Loucy (cell line): Measurements from ENCODE around the gene MFN2.

ENCODE experiments used
- EZH2phosphoT487 ChIP-seq: fragments of 200-600 bp; IDR thresholded peaks from 2 replicates; pipeline ENCODE4 v1.6.1; 2018; ENCODE audit warnings: antibody characterized with exemption, mild to moderate bottlenecking, moderate library complexity, borderline replicate concordance
- TF ChIP-seq, protein P1 (sequence below): fragments of 200-600 bp; sonication (generic); conservative IDR thresholded peaks from 2 replicates; pipeline ENCODE4 v1.5.1; 2014; ENCODE audit warnings: mild to moderate bottlenecking, antibody characterized with exemption, low read length

DNA sequence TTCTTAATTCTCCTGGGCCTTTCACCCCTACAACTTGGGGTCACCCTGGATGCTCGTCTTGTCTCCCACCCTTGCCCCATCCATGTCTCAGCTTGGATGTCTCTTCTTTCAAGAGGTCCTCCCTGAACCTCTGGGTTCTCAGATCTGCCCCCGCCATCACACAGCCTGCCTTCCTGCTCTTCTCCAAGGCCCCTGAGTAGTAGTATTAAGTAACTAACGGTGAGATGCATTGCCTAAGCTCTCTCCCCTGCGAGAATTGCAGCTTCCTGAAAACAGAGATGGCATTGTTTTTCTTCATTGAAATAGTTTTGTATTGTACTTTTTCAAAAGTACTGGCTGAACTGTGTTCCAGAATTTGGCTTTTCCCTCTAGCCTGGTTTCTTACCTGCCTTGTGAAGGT lies 55.1 kb downstream of the MFN2 start:
- TF ChIP-seq, protein P1, sequence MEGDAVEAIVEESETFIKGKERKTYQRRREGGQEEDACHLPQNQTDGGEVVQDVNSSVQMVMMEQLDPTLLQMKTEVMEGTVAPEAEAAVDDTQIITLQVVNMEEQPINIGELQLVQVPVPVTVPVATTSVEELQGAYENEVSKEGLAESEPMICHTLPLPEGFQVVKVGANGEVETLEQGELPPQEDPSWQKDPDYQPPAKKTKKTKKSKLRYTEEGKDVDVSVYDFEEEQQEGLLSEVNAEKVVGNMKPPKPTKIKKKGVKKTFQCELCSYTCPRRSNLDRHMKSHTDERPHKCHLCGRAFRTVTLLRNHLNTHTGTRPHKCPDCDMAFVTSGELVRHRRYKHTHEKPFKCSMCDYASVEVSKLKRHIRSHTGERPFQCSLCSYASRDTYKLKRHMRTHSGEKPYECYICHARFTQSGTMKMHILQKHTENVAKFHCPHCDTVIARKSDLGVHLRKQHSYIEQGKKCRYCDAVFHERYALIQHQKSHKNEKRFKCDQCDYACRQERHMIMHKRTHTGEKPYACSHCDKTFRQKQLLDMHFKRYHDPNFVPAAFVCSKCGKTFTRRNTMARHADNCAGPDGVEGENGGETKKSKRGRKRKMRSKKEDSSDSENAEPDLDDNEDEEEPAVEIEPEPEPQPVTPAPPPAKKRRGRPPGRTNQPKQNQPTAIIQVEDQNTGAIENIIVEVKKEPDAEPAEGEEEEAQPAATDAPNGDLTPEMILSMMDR = no peak
- TF ChIP-seq EZH2phosphoT487 = no peak
